GM18517 (cell line): Measurements from ENCODE around the gene TARS1.

Source experiments
- ATAC-seq: cut with Tn5 transposase; IDR thresholded peaks from one replicate; pipeline ENCODE4 v1.9.1; 2021; ENCODE audit warnings: mild to moderate bottlenecking, moderate library complexity; ENCODE audit not compliant: unreplicated experiment

Gene TARS1

GRCh38 chr5:33438996-33439395 lies 1.8 kb upstream of the TARS1 start:
- no peak for ATAC-seq

- no peak for ATAC-seq
These were observed 772 bp upstream of the TARS1 start for GRCh38 chr5:33439905-33440481.

- peak; percentile 21 for ATAC-seq
These were observed 744 bp downstream of the TARS1 start for GRCh38 chr5:33441241-33442177.

GRCh38 chr5:33444542-33444941 lies 3.8 kb downstream of the TARS1 start:
- no peak for ATAC-seq

GRCh38 chr5:33445798-33446197 lies 5.0 kb downstream of the TARS1 start:
- no peak for ATAC-seq

GRCh38 chr5:33448118-33448517 lies 7.4 kb downstream of the TARS1 start:
- ATAC-seq, result no peak

- ATAC-seq, result no peak
These were observed 16.4 kb downstream of the TARS1 start for GRCh38 chr5:33457126-33457525.

GRCh38 chr5:33457817-33458216 lies 17.1 kb downstream of the TARS1 start:
- no peak for ATAC-seq

- ATAC-seq, result no peak
These were observed 19.4 kb downstream of the TARS1 start for GRCh38 chr5:33460210-33460609.

GRCh38 chr5:33462456-33462855 lies 21.7 kb downstream of the TARS1 start:
- no peak for ATAC-seq

- ATAC-seq, result no peak
These were observed 24.4 kb downstream of the TARS1 start for GRCh38 chr5:33465120-33465519.

GRCh38 chr5:33468775-33469435 lies 28.1 kb downstream of the TARS1 start:
- no peak for ATAC-seq

- ATAC-seq, result no peak
These were observed 29.8 kb downstream of the TARS1 start for GRCh38 chr5:33470544-33470943.

- ATAC-seq, result no peak
These were observed 32.1 kb downstream of the TARS1 start for GRCh38 chr5:33472805-33473409.

GRCh38 chr5:33474004-33474403 lies 33.2 kb downstream of the TARS1 start:
- ATAC-seq, result no peak

GRCh38 chr5:33474931-33475499 lies 34.2 kb downstream of the TARS1 start:
- no peak for ATAC-seq

- no peak for ATAC-seq
These were observed 34.9 kb downstream of the TARS1 start for GRCh38 chr5:33475706-33476105.

GRCh38 chr5:33476992-33477391 lies 36.2 kb downstream of the TARS1 start:
- ATAC-seq, result no peak

GRCh38 chr5:33477816-33478215 lies 37.1 kb downstream of the TARS1 start:
- ATAC-seq, result no peak

GRCh38 chr5:33479311-33479710 lies 38.5 kb downstream of the TARS1 start:
- ATAC-seq, result no peak

GRCh38 chr5:33480876-33481275 lies 40.1 kb downstream of the TARS1 start:
- no peak for ATAC-seq
